HG03469 (cell line): ENCODE data around the gene SLC16A3.

ENCODE experiments used
- ATAC-seq: cut with Tn5 transposase; IDR thresholded peaks from one replicate; pipeline ENCODE4 v1.9.1; 2021; ENCODE audit warnings: mild to moderate bottlenecking, moderate library complexity, moderate number of reproducible peaks; ENCODE audit not compliant: unreplicated experiment

SLC16A3 gene

GRCh38 chr17:82235056-82235774, 6.4 kb downstream of the SLC16A3 start:
- ATAC-seq, result no peak

GRCh38 chr17:82235775-82236141, 6.9 kb downstream of the SLC16A3 start:
- no peak for ATAC-seq

GRCh38 chr17:82236142-82236971, 7.5 kb downstream of the SLC16A3 start:
- no peak for ATAC-seq

- no peak for ATAC-seq
Measured at GRCh38 chr17:82237083-82237745, 8.4 kb downstream of the SLC16A3 start.

GRCh38 chr17:82237746-82238471, 9.1 kb downstream of the SLC16A3 start:
- no peak for ATAC-seq

- ATAC-seq, result no peak
Measured at GRCh38 chr17:82238472-82239201, 9.8 kb downstream of the SLC16A3 start.

GRCh38 chr17:82239401-82239925, 10.6 kb downstream of the SLC16A3 start:
- ATAC-seq, result no peak

GRCh38 chr17:82239926-82240505, 11.2 kb downstream of the SLC16A3 start:
- no peak for ATAC-seq

- no peak for ATAC-seq
Measured at GRCh38 chr17:82240506-82241182, 11.8 kb downstream of the SLC16A3 start.

GRCh38 chr17:82241183-82241925, 12.5 kb downstream of the SLC16A3 start:
- no peak for ATAC-seq

GRCh38 chr17:82241926-82242697, 13.3 kb downstream of the SLC16A3 start:
- no peak for ATAC-seq

GRCh38 chr17:82242698-82242976, 13.8 kb downstream of the SLC16A3 start:
- ATAC-seq, result no peak

- no peak for ATAC-seq
Measured at GRCh38 chr17:82242977-82243647, 14.3 kb downstream of the SLC16A3 start.

GRCh38 chr17:82243648-82244412, 15.0 kb downstream of the SLC16A3 start:
- no peak for ATAC-seq

- ATAC-seq, result no peak
Measured at GRCh38 chr17:82244413-82245133, 15.7 kb downstream of the SLC16A3 start.
